Tibial nerve (tissue), 4 donors: ENCODE data around the gene SH2D3C. TPM values are rescaled to one million over a fixed set of nuclear protein-coding genes. Genes with fewer than 3 reads are reported as not detected.

Experiments used
- DNase-seq, 2 donors: peaks; one replicate each; pipeline ENCODE4 v3.0.0-alpha.2; 2019; ENCODE audit warnings: low spot score in 2 of 2
- H3K27ac ChIP-seq, 4 donors: fragments of 200-600 bp; sonication (generic) in 3 of 4; one replicate each; pipeline ENCODE4 v1.5.1; 2017 to 2019; ENCODE audit warnings: mild to moderate bottlenecking in 1 of 4
- H3K27me3 ChIP-seq, 2 donors: fragments of 200-600 bp; sonication (generic) in 1 of 2; one replicate each; pipeline versions ENCODE4 v1.5.1 to v1.6.0; 2017 to 2019
- H3K36me3 ChIP-seq, 3 donors: fragments of 200-600 bp; sonication (generic); one replicate each; pipeline ENCODE4 v1.5.1; 2018 to 2019
- H3K4me1 ChIP-seq, 4 donors: fragments of 200-600 bp; sonication (generic) in 3 of 4; one replicate each; pipeline ENCODE4 v1.5.1; 2017 to 2019
- H3K4me3 ChIP-seq, 4 donors: fragments of 200-600 bp; sonication (generic) in 3 of 4; one replicate each; pipeline ENCODE4 v1.5.1; 2017 to 2019; ENCODE audit warnings: mild to moderate bottlenecking in 1 of 4, moderate library complexity in 1 of 4
- H3K9me3 ChIP-seq, 4 donors: fragments of 200-600 bp; sonication (generic) in 3 of 4; one replicate each; pipeline ENCODE4 v1.5.1; 2017 to 2019
- EP300 ChIP-seq, 2 donors: sonication (generic); formaldehyde crosslinking; IDR thresholded peaks; one replicate each; pipeline ENCODE4 v1.6.1; 2017; ENCODE audit warnings: antibody characterized with exemption in 2 of 2, mild to moderate bottlenecking in 1 of 2
- POLR2A ChIP-seq, 2 donors: fragments of 450-650 bp; IDR thresholded peaks; one replicate each; pipeline ENCODE4 v1.6.1; 2017; ENCODE audit warnings: antibody characterized with exemption in 2 of 2, mild to moderate bottlenecking in 2 of 2, moderate library complexity in 2 of 2
- WGBS, 2 donors: methylation state at CpG; one replicate each; pipeline ENCODE4 v1.1.5; 2018; 5-methylcytosine and 5-hydroxymethylcytosine counted together
- total RNA-seq, 4 donors: library from RNA; depleted of rRNA; stranded (reverse); fragments of >200 nt; gene quantifications; one replicate each; pipeline ENCODE4 v1.1.0, GENCODE V29; 2016
- TF ChIP-seq, protein P1 (sequence below), 5 experiments: fragments of 200-600 bp in 3 of 5; fragments of 450-650 bp in 2 of 5; sonication (generic) in 3 of 5; IDR thresholded peaks; one replicate each; pipeline ENCODE4 v1.5.1; 2016 to 2019; ENCODE audit warnings: antibody characterized with exemption in 5 of 5, mild to moderate bottlenecking in 3 of 5, moderate library complexity in 2 of 5

SH2D3C gene
- total RNA-seq, 4 donors from 2014 or later = 4.2 to 18.9 (median 13.4) TPM

- Histone ChIP-seq H3K4me3 (no peak overlapping the region), H3K4me1 (peaks cover 0 to 36% (median 26%) of the 10 kb centered on the region in 4 donors), H3K27me3 (no peaks in the 10 kb centered on the region), H3K36me3 (no peaks in the 10 kb centered on the region), H3K27ac (no peak overlapping the region), H3K9me3 (no peaks in the 10 kb centered on the region)
- WGBS, 2 donors = 82 to 93% methylated on average over 10 of the region's 10 CpGs
- DNase-seq = no peak
- TF ChIP-seq, protein P1, sequence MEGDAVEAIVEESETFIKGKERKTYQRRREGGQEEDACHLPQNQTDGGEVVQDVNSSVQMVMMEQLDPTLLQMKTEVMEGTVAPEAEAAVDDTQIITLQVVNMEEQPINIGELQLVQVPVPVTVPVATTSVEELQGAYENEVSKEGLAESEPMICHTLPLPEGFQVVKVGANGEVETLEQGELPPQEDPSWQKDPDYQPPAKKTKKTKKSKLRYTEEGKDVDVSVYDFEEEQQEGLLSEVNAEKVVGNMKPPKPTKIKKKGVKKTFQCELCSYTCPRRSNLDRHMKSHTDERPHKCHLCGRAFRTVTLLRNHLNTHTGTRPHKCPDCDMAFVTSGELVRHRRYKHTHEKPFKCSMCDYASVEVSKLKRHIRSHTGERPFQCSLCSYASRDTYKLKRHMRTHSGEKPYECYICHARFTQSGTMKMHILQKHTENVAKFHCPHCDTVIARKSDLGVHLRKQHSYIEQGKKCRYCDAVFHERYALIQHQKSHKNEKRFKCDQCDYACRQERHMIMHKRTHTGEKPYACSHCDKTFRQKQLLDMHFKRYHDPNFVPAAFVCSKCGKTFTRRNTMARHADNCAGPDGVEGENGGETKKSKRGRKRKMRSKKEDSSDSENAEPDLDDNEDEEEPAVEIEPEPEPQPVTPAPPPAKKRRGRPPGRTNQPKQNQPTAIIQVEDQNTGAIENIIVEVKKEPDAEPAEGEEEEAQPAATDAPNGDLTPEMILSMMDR (IDR thresholded peaks at IDR 0.05) = no peak
- no peak for TF ChIP-seq POLR2A (IDR thresholded peaks at IDR 0.05)
- no peak for TF ChIP-seq EP300 (IDR thresholded peaks at IDR 0.05)
These were observed 4.5 kb downstream of the SH2D3C start for GRCh38 chr9:127773981-127774380.

DNA sequence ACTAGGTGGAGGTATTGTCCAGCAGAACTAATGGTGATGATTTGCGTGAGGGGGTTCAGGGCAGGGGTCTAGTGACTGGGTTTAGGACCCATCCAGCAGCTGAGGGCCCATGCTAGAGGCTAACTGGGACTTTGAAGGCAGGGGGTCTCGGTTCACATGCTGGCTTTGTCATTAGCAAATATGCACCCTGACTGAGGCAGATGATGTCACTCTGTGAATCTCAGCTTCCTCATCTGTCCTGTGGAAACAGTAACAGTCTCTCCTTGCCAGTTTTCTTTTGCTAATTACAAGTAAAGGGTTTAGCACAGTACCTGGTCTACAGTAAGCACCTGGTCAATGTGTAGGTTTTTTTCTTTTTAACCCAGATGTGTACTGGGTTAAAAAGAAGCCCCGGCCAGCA lies 5.2 kb downstream of the SH2D3C start:
- WGBS, 2 donors = 92 to 96% methylated on average over 3 of the region's 3 CpGs
- no peaks in the 10 kb centered on the region for H3K27me3 ChIP-seq
- H3K36me3 ChIP-seq = no peaks in the 10 kb centered on the region
- TF ChIP-seq, protein P1 (IDR thresholded peaks at IDR 0.05) = no peak
- no peak for TF ChIP-seq EP300 (IDR thresholded peaks at IDR 0.05)
- TF ChIP-seq POLR2A (IDR thresholded peaks at IDR 0.05) = no peak
- no peak for DNase-seq
- H3K4me3 ChIP-seq = no peak overlapping the region
- H3K4me1 ChIP-seq = peaks cover 0 to 34% (median 24%) of the 10 kb centered on the region in 4 donors
- H3K27ac ChIP-seq = no peak overlapping the region
- no peaks in the 10 kb centered on the region for H3K9me3 ChIP-seq

DNA sequence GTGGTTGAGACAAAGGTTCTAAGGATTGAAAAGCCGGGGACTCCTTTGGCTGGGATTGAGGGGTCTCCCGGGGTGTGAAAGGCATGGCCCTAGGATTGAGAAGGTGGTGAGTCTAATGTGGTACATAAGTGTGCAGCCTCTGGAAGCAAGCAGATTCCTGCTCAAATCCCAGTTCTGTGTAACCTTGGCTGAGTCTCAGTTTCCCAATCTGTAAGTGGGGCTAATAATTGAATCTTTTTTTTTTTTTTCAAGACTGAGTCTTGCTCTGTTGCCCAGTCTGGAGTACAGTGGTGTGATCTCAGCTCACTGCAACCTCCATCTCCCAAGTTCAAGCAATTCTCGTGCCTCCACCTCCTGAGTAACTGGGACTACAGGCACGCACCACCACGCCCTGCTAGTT lies 5.9 kb downstream of the SH2D3C start:
- Histone ChIP-seq H3K27me3 (no peaks in the 10 kb centered on the region), H3K4me3 (no peak overlapping the region), H3K27ac (no peak overlapping the region), H3K4me1 (peaks cover 0 to 34% (median 26%) of the 10 kb centered on the region in 4 donors), H3K36me3 (no peaks in the 10 kb centered on the region), H3K9me3 (no peaks in the 10 kb centered on the region)
- 96 to 97% methylated on average over 5 of the region's 5 CpGs for WGBS, 2 donors
- DNase-seq = no peak
- TF ChIP-seq, protein P1 (IDR thresholded peaks at IDR 0.05) = no peak
- no peak for TF ChIP-seq EP300 (IDR thresholded peaks at IDR 0.05)
- no peak for TF ChIP-seq POLR2A (IDR thresholded peaks at IDR 0.05)

GRCh38 chr9:127771570-127772189 lies 6.8 kb downstream of the SH2D3C start:
- 4 to 9% methylated on average over 10 to 15 of the region's 19 CpGs for WGBS, 2 donors
- peak overlapping the region; percentile 24 to 63 (median 46) for H3K27ac ChIP-seq
- H3K9me3 ChIP-seq = no peaks in the 10 kb centered on the region
- DNase-seq = no peak
- H3K4me1 ChIP-seq = peaks cover 0 to 39% (median 30%) of the 10 kb centered on the region in 4 donors
- H3K36me3 ChIP-seq = no peaks in the 10 kb centered on the region
- peak overlapping the region in 3 of 4 donors; percentile 25 to 53 (median 38) for H3K4me3 ChIP-seq
- H3K27me3 ChIP-seq = no peaks in the 10 kb centered on the region
- TF ChIP-seq EP300 (IDR thresholded peaks at IDR 0.05) = no peak
- TF ChIP-seq POLR2A (IDR thresholded peaks at IDR 0.05) = no peak
- TF ChIP-seq, protein P1 (IDR thresholded peaks at IDR 0.05) = no peak

GRCh38 chr9:127770905-127771569 lies 7.4 kb downstream of the SH2D3C start:
- 2 to 3% methylated on average over 30 to 42 of the region's 43 CpGs for WGBS, 2 donors
- H3K27ac ChIP-seq = peak overlapping the region; percentile 24 to 62 (median 56)

More at GRCh38 chr9:127770905-127771569, 7.4 kb downstream of the SH2D3C start:
- Histone ChIP-seq H3K36me3 (no peaks in the 10 kb centered on the region), H3K9me3 (no peaks in the 10 kb centered on the region), H3K4me1 (peaks cover 0 to 39% (median 30%) of the 10 kb centered on the region in 4 donors), H3K4me3 (peak overlapping the region; percentile 25 to 53 (median 41)), H3K27me3 (no peaks in the 10 kb centered on the region)
- peak; percentile 91 to 95 for DNase-seq
- TF ChIP-seq POLR2A (IDR thresholded peaks at IDR 0.05) (peak in 1 of 2 donors; percentile 35), EP300 (IDR thresholded peaks at IDR 0.05) (peak in 1 of 2 donors; percentile 68)
- TF ChIP-seq, protein P1 (IDR thresholded peaks at IDR 0.05) = no peak
